IMR-90 (cell line): ENCODE results near the gene NAGPA. TPM values are rescaled to one million over a fixed set of nuclear protein-coding genes. Genes with fewer than 3 reads are reported as not detected.

ENCODE experiments used
- ATAC-seq: fragments of 200-7000 bp; cut with Tn5 transposase; 2 replicates; pipeline ENCODE4 v1.9.1; 2020; ENCODE audit warnings: low read depth, mild to moderate bottlenecking, moderate library complexity
- BruUV-seq: library from RNA; stranded (reverse); fragments of 400-500 nt; replicated peaks from 2 replicates; lab custom pipeline; 2021; lab: Mats Ljungman, UMichigan
- CTCF ChIA-PET: fragments of 300-600 bp; formaldehyde crosslinking; extraction: SDS; loops from one replicate; lab custom pipeline; 2021; ENCODE audit warnings: antibody characterized with exemption; lab: Yijun Ruan, JAX
- POLR2A ChIA-PET: fragments of 300-600 bp; sonication (Branson Sonifier 250); formaldehyde crosslinking; loops from one replicate; lab custom pipeline; 2022; ENCODE audit warnings: antibody characterized with exemption; ENCODE audit not compliant: unreplicated experiment; lab: Charles Lee
- DNase-seq: peaks from one replicate; pipeline ENCODE4 v3.0.0; 2013
- H2AFZ ChIP-seq: replicated peaks from 2 replicates; pipeline ENCODE3; 2013; ENCODE audit warnings: low read length, mild to moderate bottlenecking; ENCODE audit not compliant: poor library complexity
- H2AK5ac ChIP-seq: 2 replicates; pipeline ENCODE4 v1.6.1; 2013; ENCODE audit warnings: low read depth, low read length, inconsistent platforms
- H2AK9ac ChIP-seq: replicated peaks from 2 replicates; pipeline ENCODE3; 2013; ENCODE audit warnings: mild to moderate bottlenecking, low read depth, low read length, moderate library complexity; ENCODE audit not compliant: poor library complexity
- H2BK120ac ChIP-seq: 2 replicates; pipeline ENCODE4 v1.6.1; 2013; ENCODE audit warnings: low read depth, low read length, inconsistent platforms
- H2BK15ac ChIP-seq: 3 replicates; pipeline ENCODE4 v1.6.1; 2013; ENCODE audit warnings: low read depth, low read length, inconsistent platforms
- H2BK20ac ChIP-seq: 2 replicates; pipeline ENCODE4 v1.6.1; 2013; ENCODE audit warnings: low read depth, mild to moderate bottlenecking, inconsistent platforms, low read length, moderate library complexity
- H2BK5ac ChIP-seq: 2 replicates; pipeline ENCODE4 v1.6.1; 2013; ENCODE audit warnings: mild to moderate bottlenecking, low read depth, low read length, inconsistent platforms; ENCODE audit not compliant: poor library complexity, severe bottlenecking
- H3K14ac ChIP-seq: replicated peaks from 2 replicates; pipeline ENCODE4 v1.6.1; 2013; ENCODE audit warnings: low read depth, low read length, inconsistent platforms
- H3K18ac ChIP-seq: 2 replicates; pipeline ENCODE4 v1.6.1; 2013; ENCODE audit warnings: low read depth, low read length, control low read depth
- H3K23ac ChIP-seq: 2 replicates; pipeline ENCODE4 v1.6.1; 2013; ENCODE audit warnings: low read depth, low read length, inconsistent platforms
- H3K27ac ChIP-seq: 2 replicates; pipeline ENCODE4 v1.5.1; 2013; ENCODE audit warnings: mild to moderate bottlenecking, control low read depth, low read length; ENCODE audit not compliant: insufficient read depth
- H3K27me3 ChIP-seq: 2 replicates; pipeline ENCODE4 v1.6.1; 2013; ENCODE audit warnings: low read length; ENCODE audit not compliant: control insufficient read depth, insufficient read depth
- H3K36me3 ChIP-seq: 2 replicates; pipeline ENCODE4 v1.6.1; 2013; ENCODE audit warnings: low read length, mixed read lengths; ENCODE audit not compliant: control insufficient read depth, insufficient read depth
- H3K4ac ChIP-seq: 2 replicates; pipeline ENCODE4 v1.6.1; 2013; ENCODE audit warnings: low read depth, low read length, inconsistent platforms
- H3K4me1 ChIP-seq: 2 replicates; pipeline ENCODE4 v1.6.1; 2013; ENCODE audit warnings: low read length, mixed read lengths; ENCODE audit not compliant: control insufficient read depth, insufficient read depth
- H3K4me2 ChIP-seq: 2 replicates; pipeline ENCODE4 v1.6.1; 2013; ENCODE audit warnings: low read depth, mild to moderate bottlenecking, control low read depth, low read length, moderate library complexity
- H3K4me3 ChIP-seq: 2 replicates; pipeline ENCODE4 v1.5.1; 2013; ENCODE audit warnings: low read depth, mild to moderate bottlenecking, control low read depth, low read length, moderate library complexity; ENCODE audit not compliant: insufficient read depth
- H3K56ac ChIP-seq: 2 replicates; pipeline ENCODE4 v1.6.1; 2013; ENCODE audit warnings: low read length, inconsistent platforms; ENCODE audit not compliant: insufficient read depth; ENCODE audit errors: extremely low read depth
- H3K79me1 ChIP-seq, 2 experiments: 2 replicates each; pipeline ENCODE4 v1.6.1; 2013; ENCODE audit warnings: low read length in 2 of 2, inconsistent platforms in 1 of 2, low read depth in 1 of 2
- H3K9ac ChIP-seq: 2 replicates; pipeline ENCODE4 v1.6.1; 2013; ENCODE audit warnings: low read depth, low read length, control low read depth
- H3K9me1 ChIP-seq: 2 replicates; pipeline ENCODE4 v1.6.1; 2013; ENCODE audit warnings: low read length, inconsistent platforms; ENCODE audit not compliant: insufficient read depth
- H3K9me3 ChIP-seq: 2 replicates; pipeline ENCODE4 v1.6.1; 2013; ENCODE audit warnings: low read length; ENCODE audit not compliant: control insufficient read depth, insufficient read depth
- H4K20me1 ChIP-seq: 2 replicates; pipeline ENCODE4 v1.6.1; 2013; ENCODE audit warnings: low read length, inconsistent platforms; ENCODE audit not compliant: insufficient read depth
- H4K5ac ChIP-seq: 2 replicates; pipeline ENCODE4 v1.6.1; 2013; ENCODE audit warnings: mild to moderate bottlenecking, low read depth, low read length, control low read depth
- H4K8ac ChIP-seq, 2 experiments: 2 replicates each; pipeline ENCODE4 v1.6.1; 2013; ENCODE audit warnings: low read depth in 2 of 2, low read length in 2 of 2, control low read depth in 1 of 2, inconsistent platforms in 1 of 2
- H4K91ac ChIP-seq: 2 replicates; pipeline ENCODE4 v1.6.1; 2013; ENCODE audit warnings: low read depth, low read length, inconsistent platforms; ENCODE audit not compliant: insufficient read depth
- BHLHE40 ChIP-seq: fragments of 150-350 bp; IDR thresholded peaks from 2 replicates; pipeline ENCODE4 v1.6.1; 2016; ENCODE audit warnings: mild to moderate bottlenecking, low read depth, low read length
- CEBPB ChIP-seq: IDR thresholded peaks from 2 replicates; pipeline ENCODE4 v1.6.1; 2012; ENCODE audit warnings: low read depth, low read length, improper control_type of control experiment
- CHD1 ChIP-seq: IDR thresholded peaks from 2 replicates; pipeline ENCODE4 v1.6.1; 2012; ENCODE audit warnings: low read depth, low read length, improper control_type of control experiment
- CTCF ChIP-seq: conservative IDR thresholded peaks from 2 replicates; pipeline ENCODE4 v1.5.1; 2012; ENCODE audit warnings: mild to moderate bottlenecking, low read depth, low read length, improper control_type of control experiment
- ELK1 ChIP-seq: fragments of 150-350 bp; IDR thresholded peaks from 2 replicates; pipeline ENCODE4 v1.6.1; 2016; ENCODE audit warnings: low read depth, mild to moderate bottlenecking, low read length, moderate library complexity, borderline replicate concordance
- FOS ChIP-seq: fragments of 150-350 bp; IDR thresholded peaks from 2 replicates; pipeline ENCODE4 v1.6.1; 2016; ENCODE audit warnings: low read depth, low read length
- MAFK ChIP-seq: IDR thresholded peaks from 2 replicates; pipeline ENCODE4 v1.6.1; 2012; ENCODE audit warnings: low read depth, low read length, improper control_type of control experiment
- MAZ ChIP-seq: IDR thresholded peaks from 2 replicates; pipeline ENCODE4 v1.6.1; 2012; ENCODE audit warnings: low read depth, mild to moderate bottlenecking, low read length, improper control_type of control experiment, moderate library complexity, borderline replicate concordance
- MXI1 ChIP-seq: IDR thresholded peaks from 2 replicates; pipeline ENCODE4 v1.6.1; 2012; ENCODE audit warnings: low read depth, mild to moderate bottlenecking, low read length, moderate library complexity, borderline replicate concordance
- NFE2L2 ChIP-seq: fragments of 150-350 bp; IDR thresholded peaks from 2 replicates; pipeline ENCODE4 v1.6.1; 2016; ENCODE audit warnings: low read depth, mild to moderate bottlenecking, low read length
- POLR2A ChIP-seq: IDR thresholded peaks from 2 replicates; pipeline ENCODE4 v1.6.1; 2012; ENCODE audit warnings: mild to moderate bottlenecking, low read depth, low read length
- RAD21 ChIP-seq: IDR thresholded peaks from 2 replicates; pipeline ENCODE4 v1.6.1; 2012; ENCODE audit warnings: low read length, improper control_type of control experiment
- RCOR1 ChIP-seq: IDR thresholded peaks from 2 replicates; pipeline ENCODE4 v1.6.1; 2012; ENCODE audit warnings: mild to moderate bottlenecking, low read length, improper control_type of control experiment; ENCODE audit not compliant: insufficient replicate concordance
- RFX5 ChIP-seq: IDR thresholded peaks from 2 replicates; pipeline ENCODE4 v1.8.0; 2012; ENCODE audit warnings: low read depth, mild to moderate bottlenecking, low read length, moderate library complexity
- SMC3 ChIP-seq: fragments of 150-350 bp; IDR thresholded peaks from 2 replicates; pipeline ENCODE4 v1.6.1; 2016; ENCODE audit warnings: low read depth, mild to moderate bottlenecking, antibody characterized with exemption, low read length, moderate library complexity
- USF2 ChIP-seq: fragments of 150-350 bp; IDR thresholded peaks from 2 replicates; pipeline ENCODE4 v1.6.1; 2017; ENCODE audit warnings: mild to moderate bottlenecking, antibody characterized with exemption, low read length, low read depth
- WGBS, 2 experiments: methylation state at CpG; one replicate each; pipeline versions ENCODE4 v1.1.5 to v1.1.7; 2013; ENCODE audit warnings: missing lambda C conversion rate in 2 of 2; ENCODE audit not compliant: insufficient read length in 1 of 2; ENCODE audit errors: extremely low coverage in 2 of 2; 5-methylcytosine and 5-hydroxymethylcytosine counted together
- dilution Hi-C: fragments of 300-500 bp; cut with HindIII; formaldehyde crosslinking; loops from one replicate; pipeline ENCODE4 v1.14.3; 2018; ENCODE audit warnings: low sequenced_read_pairs; ENCODE audit not compliant: unreplicated experiment
- in situ Hi-C: fragments of 300-500 bp; cut with MboI; formaldehyde crosslinking; loops from 3 replicates; pipeline ENCODE4 v1.14.3; 2019; ENCODE audit warnings: low sequenced_read_pairs, inconsistent platforms, mixed read lengths
- intact Hi-C: fragments of 100-400 bp; cut with micrococcal nuclease; formaldehyde crosslinking; loops from 2 replicates; pipeline ENCODE4 v1.10.0; 2022
- polyA plus RNA-seq, 3 experiments: library from polyadenylated mRNA; depleted of rRNA; stranded (reverse); fragments of >200 nt; gene quantifications; 2 replicates each; pipeline ENCODE4 v1.2.3, GENCODE V29; 2012; ENCODE audit warnings: low replicate concordance in 1 of 3
- total RNA-seq: library from RNA; depleted of rRNA; stranded (reverse); fragments of >200 nt; gene quantifications from 2 replicates; pipeline ENCODE4 v1.2.3, GENCODE V29; 2012

Gene NAGPA
- total and polyA plus RNA-seq, 2 of the 4 experiments (the other 2 are of a cell fraction), result 6.5 to 12.2 TPM

- Histone ChIP-seq H2AFZ (no peak overlapping the region), H3K27me3 (no peaks in the 10 kb centered on the region), H4K20me1 (no peaks in the 10 kb centered on the region), H3K9ac (no peak overlapping the region), H2AK9ac (peak overlapping the region; percentile 42), H2BK15ac (no peak overlapping the region), H3K79me1 (peaks cover 0 to 8% of the 10 kb centered on the region in 2 experiments; a peak in 2 of 4 replicates), H3K4me2 (no peak overlapping the region), H3K4me1 (peaks cover 2% of the 10 kb centered on the region; the same call in 1 of the 2 replicates), H2BK20ac (no peak overlapping the region), H3K4ac (no peak overlapping the region), H4K8ac (no peak overlapping the region), H3K23ac (no peak overlapping the region), H4K5ac (no peak overlapping the region), H3K9me3 (no peaks in the 10 kb centered on the region), H3K9me1 (peaks cover 2% of the 10 kb centered on the region; the same call in 1 of the 2 replicates), H3K4me3 (no peak overlapping the region), H4K91ac (no peak overlapping the region), H2BK120ac (no peak overlapping the region), H3K14ac (no peak overlapping the region), H3K36me3 (0 out of 2 replicates have a peak, but pooled peaks cover 1% of the 10 kb centered on the region), H3K18ac (no peak overlapping the region), H3K56ac (no peak overlapping the region), H3K27ac (no peak overlapping the region), H2AK5ac (no peak overlapping the region), H2BK5ac (no peak overlapping the region)
- ATAC-seq (no peak), DNase-seq (no peak)
- TF ChIP-seq CTCF, result no peak
- TF ChIP-seq MXI1, result no peak
- no peak for TF ChIP-seq ELK1
- no peak for TF ChIP-seq MAZ
- no peak for TF ChIP-seq CHD1
- TF ChIP-seq MAFK, result no peak
- TF ChIP-seq RCOR1, result no peak
- no peak for TF ChIP-seq NFE2L2
- no peak for TF ChIP-seq CEBPB
- no peak for TF ChIP-seq BHLHE40
- no peak for TF ChIP-seq RAD21
- no peak for TF ChIP-seq RFX5
- TF ChIP-seq SMC3, result no peak
- TF ChIP-seq FOS, result no peak
- TF ChIP-seq USF2, result no peak
- no peak for TF ChIP-seq POLR2A
- in situ Hi-C loops (no loop called here), intact Hi-C loops (no loop called here), dilution Hi-C loops (no loop called here)
- no TSS peak for BruUV-seq
- CTCF ChIA-PET, result no interaction called here
- POLR2A ChIA-PET, result no interaction called here
- WGBS, 2 experiments, result 95% methylated on average over 13 of the region's 32 CpGs; no CpG with 5 or more reads in 1 of the 2 experiments
These were observed 6.0 kb downstream of the NAGPA start for GRCh38 chr16:5027575-5028235.
